K562 (cell line): ENCODE data around the gene JPH2. TPM values are rescaled to one million over a fixed set of nuclear protein-coding genes. Genes with fewer than 3 reads are reported as not detected.
A peak's percentile ranks its signal among the peaks of the same experiment; 100 is the strongest.

Experiments
- CBFA2T2 ChIP-seq: fragments of 450-650 bp; conservative IDR thresholded peaks from 2 replicates; pipeline ENCODE4 v1.6.1; 2017; ENCODE audit warnings: mild to moderate bottlenecking
- CTCF ChIP-seq, 3 experiments: IDR thresholded peaks in 2 of 3; conservative IDR thresholded peaks in 1 of 3; 2 replicates each; pipeline ENCODE4 v1.5.1; 2011 to 2012; ENCODE audit warnings: low read length in 3 of 3, mild to moderate bottlenecking in 3 of 3, control low read depth in 2 of 3, improper control_type of control experiment in 1 of 3, inconsistent platforms in 1 of 3, low read depth in 1 of 3, mixed read lengths in 1 of 3, moderate library complexity in 1 of 3; ENCODE audit not compliant: insufficient read depth in 2 of 3
- JUNB ChIP-seq: fragments of 450-650 bp; formaldehyde crosslinking; conservative IDR thresholded peaks from 2 replicates; pipeline ENCODE4 v1.4.0; 2020; ENCODE audit warnings: mild to moderate bottlenecking
- SMARCA4 ChIP-seq: fragments of 450-650 bp; IDR thresholded peaks from 2 replicates; pipeline ENCODE4 v1.6.1; 2016
- ZNF407 ChIP-seq: fragments of 450-650 bp; IDR thresholded peaks from 2 replicates; pipeline ENCODE4 v1.6.1; 2016; ENCODE audit warnings: low read depth
- polyA plus RNA-seq, 8 experiments: library from polyadenylated mRNA; depleted of rRNA in 4 of 8; stranded (reverse) in 5 of 8; unstranded in 3 of 8; fragments of >200 nt; fragmentation: Nextera tagmentation in 2 of 8; fragmentation: Illumina TruSeq in 1 of 8; extraction: Ambion mirVana in 2 of 8; extraction: Trizol in 1 of 8; gene quantifications; 2 replicates each; pipeline versions ENCODE4 v1.2.1 to v1.2.3, GENCODE V29; 2011 to 2014; ENCODE audit warnings: inconsistent platforms in 1 of 8, missing spikeins in 1 of 8
- total RNA-seq, 7 experiments: library from RNA; depleted of rRNA in 6 of 7; stranded (reverse); fragments of >200 nt in 6 of 7; fragmentation: Illumina TruSeq in 2 of 7; extraction: Trizol in 2 of 7; gene quantifications; 2 replicates each; pipeline versions ENCODE4 v1.2.1 to v1.2.3, GENCODE V29; 2011 to 2021; ENCODE audit warnings: low replicate concordance in 1 of 7
- TF ChIP-seq, protein P1 (sequence below), 2 experiments: fragments of 450-650 bp in 1 of 2; sonication (generic) in 1 of 2; formaldehyde crosslinking; conservative IDR thresholded peaks; 2 replicates each; pipeline versions ENCODE4 v1.4.0 to v1.8.1; 2020 to 2022; ENCODE audit warnings: mild to moderate bottlenecking in 1 of 2, missing genetic modification reagents in 1 of 2
- TF ChIP-seq, protein P2 (sequence below), 2 experiments: fragments of 450-650 bp; formaldehyde crosslinking in 1 of 2; IDR thresholded peaks; 2 replicates each; pipeline versions ENCODE4 v1.4.0 to v1.6.1; 2014 to 2020; ENCODE audit warnings: mild to moderate bottlenecking in 2 of 2, borderline replicate concordance in 1 of 2, low read depth in 1 of 2

The JPH2 gene
- total and polyA plus RNA-seq, 9 of the 15 experiments (the other 6 are each of a cell fraction or from before 2014, with no cell fraction given) = not detected

DNA sequence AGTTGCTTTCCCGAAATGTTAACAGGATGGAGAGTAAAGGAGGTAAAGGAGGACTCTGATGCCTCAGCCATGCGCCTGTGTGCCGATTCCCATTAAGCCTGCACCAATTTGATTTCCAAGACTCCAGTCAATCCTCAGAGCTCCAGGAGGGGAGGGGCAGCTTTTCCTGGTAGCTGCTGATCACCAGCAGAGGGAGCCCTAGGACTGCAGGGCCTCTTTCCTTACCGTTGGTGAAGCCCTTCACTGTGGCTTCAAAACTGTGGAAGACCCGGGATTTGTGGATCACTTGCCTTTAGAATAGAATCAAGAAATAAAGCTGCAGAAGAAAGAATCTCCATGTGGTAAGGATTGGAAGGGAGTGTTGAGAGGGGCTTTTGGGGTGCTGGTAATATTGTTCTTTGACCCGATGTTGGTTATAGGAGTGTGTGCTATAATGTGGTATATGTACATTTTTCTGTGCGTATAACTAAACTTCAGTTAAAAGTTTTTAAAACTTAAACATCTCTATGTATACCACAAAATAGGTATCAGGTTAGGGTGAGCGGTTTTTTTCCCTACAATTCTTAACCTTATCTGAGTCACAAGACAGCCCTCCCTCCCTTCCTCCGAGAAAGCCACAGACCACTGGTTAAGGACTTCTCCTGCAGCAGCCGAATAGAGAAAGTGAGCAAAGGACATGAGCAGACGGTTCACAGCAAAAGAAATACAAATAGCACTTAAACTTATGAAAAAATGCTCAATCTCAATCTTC, 30.5 kb upstream of the JPH2 start (continued):
- no peak for TF ChIP-seq ZNF407
- TF ChIP-seq, protein P1, sequence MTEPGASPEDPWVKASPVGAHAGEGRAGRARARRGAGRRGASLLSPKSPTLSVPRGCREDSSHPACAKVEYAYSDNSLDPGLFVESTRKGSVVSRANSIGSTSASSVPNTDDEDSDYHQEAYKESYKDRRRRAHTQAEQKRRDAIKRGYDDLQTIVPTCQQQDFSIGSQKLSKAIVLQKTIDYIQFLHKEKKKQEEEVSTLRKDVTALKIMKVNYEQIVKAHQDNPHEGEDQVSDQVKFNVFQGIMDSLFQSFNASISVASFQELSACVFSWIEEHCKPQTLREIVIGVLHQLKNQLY (CRISPR knock-in tag; conservative IDR thresholded peaks at IDR 0.05) = no peak
- no peak for TF ChIP-seq JUNB (CRISPR knock-in tag)
- TF ChIP-seq, protein P2, sequence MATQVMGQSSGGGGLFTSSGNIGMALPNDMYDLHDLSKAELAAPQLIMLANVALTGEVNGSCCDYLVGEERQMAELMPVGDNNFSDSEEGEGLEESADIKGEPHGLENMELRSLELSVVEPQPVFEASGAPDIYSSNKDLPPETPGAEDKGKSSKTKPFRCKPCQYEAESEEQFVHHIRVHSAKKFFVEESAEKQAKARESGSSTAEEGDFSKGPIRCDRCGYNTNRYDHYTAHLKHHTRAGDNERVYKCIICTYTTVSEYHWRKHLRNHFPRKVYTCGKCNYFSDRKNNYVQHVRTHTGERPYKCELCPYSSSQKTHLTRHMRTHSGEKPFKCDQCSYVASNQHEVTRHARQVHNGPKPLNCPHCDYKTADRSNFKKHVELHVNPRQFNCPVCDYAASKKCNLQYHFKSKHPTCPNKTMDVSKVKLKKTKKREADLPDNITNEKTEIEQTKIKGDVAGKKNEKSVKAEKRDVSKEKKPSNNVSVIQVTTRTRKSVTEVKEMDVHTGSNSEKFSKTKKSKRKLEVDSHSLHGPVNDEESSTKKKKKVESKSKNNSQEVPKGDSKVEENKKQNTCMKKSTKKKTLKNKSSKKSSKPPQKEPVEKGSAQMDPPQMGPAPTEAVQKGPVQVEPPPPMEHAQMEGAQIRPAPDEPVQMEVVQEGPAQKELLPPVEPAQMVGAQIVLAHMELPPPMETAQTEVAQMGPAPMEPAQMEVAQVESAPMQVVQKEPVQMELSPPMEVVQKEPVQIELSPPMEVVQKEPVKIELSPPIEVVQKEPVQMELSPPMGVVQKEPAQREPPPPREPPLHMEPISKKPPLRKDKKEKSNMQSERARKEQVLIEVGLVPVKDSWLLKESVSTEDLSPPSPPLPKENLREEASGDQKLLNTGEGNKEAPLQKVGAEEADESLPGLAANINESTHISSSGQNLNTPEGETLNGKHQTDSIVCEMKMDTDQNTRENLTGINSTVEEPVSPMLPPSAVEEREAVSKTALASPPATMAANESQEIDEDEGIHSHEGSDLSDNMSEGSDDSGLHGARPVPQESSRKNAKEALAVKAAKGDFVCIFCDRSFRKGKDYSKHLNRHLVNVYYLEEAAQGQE (IDR thresholded peaks at IDR 0.05; ENCODE audit: borderline replicate concordance) = peak; percentile 87
- TF ChIP-seq, protein P2 (CRISPR knock-in tag; IDR thresholded peaks at IDR 0.05; ENCODE audit: low read depth) = no peak
- no peak for TF ChIP-seq CBFA2T2
- TF ChIP-seq CTCF (IDR thresholded peaks at IDR 0.05 in 2 of 3, conservative IDR thresholded peaks at IDR 0.05 in 1 of 3; ENCODE audit: insufficient read depth in 2 of 3, low read depth in 1 of 3, low read length in 3 of 3) = peak; percentile 91 to 98 (median 96)
- TF ChIP-seq SMARCA4 = no peak
